Inferior parietal cortex (tissue), 1 donor: ENCODE measurements around the gene NEURL1.

Experiments used
- DNase-seq: peaks from one replicate; pipeline ENCODE4 v3.0.0-alpha.2; 2016; ENCODE audit errors: extremely low spot score

NEURL1 gene

GRCh38 chr10:103493362-103493915 lies at the start of gene NEURL1:
NEURL1 (plus strand) TSS chr10:103493705; CDS start chr10:103494388, 683 bp downstream.
- DNase-seq, result peak; percentile 47

GRCh38 chr10:103444478-103444877 lies 49.0 kb upstream of the NEURL1 start:
- no peak for DNase-seq

- DNase-seq, result no peak
Measured at GRCh38 chr10:103445366-103445765, 48.1 kb upstream of the NEURL1 start.

- no peak for DNase-seq
Measured at GRCh38 chr10:103445767-103446567, 47.5 kb upstream of the NEURL1 start.

- DNase-seq, result no peak
Measured at GRCh38 chr10:103447187-103447586, 46.3 kb upstream of the NEURL1 start.

- no peak for DNase-seq
Measured at GRCh38 chr10:103448746-103449145, 44.8 kb upstream of the NEURL1 start.

GRCh38 chr10:103449208-103450144 lies 44.0 kb upstream of the NEURL1 start:
- no peak for DNase-seq

- no peak for DNase-seq
Measured at GRCh38 chr10:103450201-103450695, 43.3 kb upstream of the NEURL1 start.

GRCh38 chr10:103451091-103451813 lies 42.3 kb upstream of the NEURL1 start:
- DNase-seq, result no peak

- DNase-seq, result peak; percentile 28
Measured at GRCh38 chr10:103451831-103452505, 41.5 kb upstream of the NEURL1 start, which contains the start of gene CALHM2. CALHM2 (minus strand) TSS chr10:103452370; CDS start chr10:103449941, 2,429 bp downstream.

- no peak for DNase-seq
Measured at GRCh38 chr10:103452506-103453230, 40.8 kb upstream of the NEURL1 start.

- DNase-seq, result no peak
Measured at GRCh38 chr10:103454026-103454425, 39.5 kb upstream of the NEURL1 start.

- DNase-seq, result no peak
Measured at GRCh38 chr10:103455235-103455634, 38.3 kb upstream of the NEURL1 start.

GRCh38 chr10:103456074-103456660 lies 37.3 kb upstream of the NEURL1 start:
- no peak for DNase-seq

- DNase-seq, result no peak
Measured at GRCh38 chr10:103457176-103457712, 36.3 kb upstream of the NEURL1 start.

GRCh38 chr10:103457896-103458583 lies 35.5 kb upstream of the NEURL1 start:
- no peak for DNase-seq

- DNase-seq, result no peak
Measured at GRCh38 chr10:103458720-103459119, 34.8 kb upstream of the NEURL1 start, which contains the start of gene CALHM1. CALHM1 (minus strand) TSS chr10:103458900; CDS start chr10:103458751, 149 bp downstream.

- no peak for DNase-seq
Measured at GRCh38 chr10:103459615-103460014, 33.9 kb upstream of the NEURL1 start.

- DNase-seq, result no peak
Measured at GRCh38 chr10:103463499-103463898, 30.0 kb upstream of the NEURL1 start.
